Lower leg skin (tissue), 4 donors: ENCODE results near the gene RTCA. TPM values are rescaled to one million over a fixed set of nuclear protein-coding genes. Genes with fewer than 3 reads are reported as not detected.

Experiments used
- DNase-seq, 2 donors: peaks; one replicate each; pipeline ENCODE4 v3.0.0-alpha.2; 2019; ENCODE audit warnings: low spot score in 2 of 2
- H3K4me3 ChIP-seq: fragments of 200-600 bp; sonication (generic); 2 replicates; pipeline ENCODE4 v1.5.1; 2017; ENCODE audit warnings: mild to moderate bottlenecking, low read depth; ENCODE audit not compliant: poor library complexity, severe bottlenecking
- POLR2A ChIP-seq, 2 donors: fragments of 450-650 bp; IDR thresholded peaks; one replicate each; pipeline ENCODE4 v1.6.1; 2016 to 2017; ENCODE audit warnings: antibody characterized with exemption in 2 of 2, mild to moderate bottlenecking in 1 of 2, moderate library complexity in 1 of 2
- WGBS, 2 donors: methylation state at CpG; one replicate each; pipeline ENCODE4 v1.1.5; 2018; 5-methylcytosine and 5-hydroxymethylcytosine counted together
- intact Hi-C: fragments of 100-400 bp; cut with DNase I; formaldehyde crosslinking; loops from one replicate; pipeline ENCODE4 v1.15.0; 2023; ENCODE audit warnings: low total_unique reads
- microRNA counts, 2 donors: library from miRNA; unstranded; fragments of <30 nt; microRNA quantifications; one replicate each; lab custom pipeline; 2016
- microRNA-seq, 2 donors: library from miRNA; unstranded; fragments of <30 nt; microRNA quantifications; one replicate each; pipeline ENCODE4, GENCODE V29; 2016; ENCODE audit warnings: borderline replicate concordance in 2 of 2, borderline number of aligned reads in 1 of 2
- total RNA-seq, 4 donors: library from RNA; depleted of rRNA; stranded (reverse); fragments of >200 nt; gene quantifications; one replicate each; pipeline ENCODE4 v1.1.0, GENCODE V29; 2016
- TF ChIP-seq, protein P1 (sequence below), 3 donors: fragments of 450-650 bp; IDR thresholded peaks; one replicate each; pipeline ENCODE4 v1.5.1; 2016; ENCODE audit warnings: antibody characterized with exemption in 3 of 3, mild to moderate bottlenecking in 3 of 3, moderate library complexity in 2 of 3

The RTCA gene
- total RNA-seq, 4 donors from 2014 or later: 13.0 to 26.6 (median 17.1) TPM

DNA sequence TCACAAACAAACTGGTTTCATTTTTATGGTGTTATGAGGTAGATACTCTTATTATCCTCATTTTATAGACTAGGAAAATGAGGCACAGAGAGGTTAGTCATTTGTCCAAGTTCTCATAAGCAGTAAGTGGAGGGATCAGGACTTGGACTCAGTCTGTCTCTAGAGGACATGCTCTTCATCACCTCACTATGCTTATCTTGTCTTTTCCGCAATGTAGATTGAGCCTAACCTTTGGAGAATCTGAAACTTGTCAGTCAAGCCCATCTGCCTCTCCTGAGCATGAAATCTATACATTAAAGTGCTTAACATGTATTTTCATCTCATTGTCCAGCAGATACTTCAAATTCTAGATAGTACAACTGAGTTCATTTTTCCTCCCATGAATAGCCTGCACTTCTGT is 74.5 kb downstream of the RTCA start:
- TF ChIP-seq, protein P1, sequence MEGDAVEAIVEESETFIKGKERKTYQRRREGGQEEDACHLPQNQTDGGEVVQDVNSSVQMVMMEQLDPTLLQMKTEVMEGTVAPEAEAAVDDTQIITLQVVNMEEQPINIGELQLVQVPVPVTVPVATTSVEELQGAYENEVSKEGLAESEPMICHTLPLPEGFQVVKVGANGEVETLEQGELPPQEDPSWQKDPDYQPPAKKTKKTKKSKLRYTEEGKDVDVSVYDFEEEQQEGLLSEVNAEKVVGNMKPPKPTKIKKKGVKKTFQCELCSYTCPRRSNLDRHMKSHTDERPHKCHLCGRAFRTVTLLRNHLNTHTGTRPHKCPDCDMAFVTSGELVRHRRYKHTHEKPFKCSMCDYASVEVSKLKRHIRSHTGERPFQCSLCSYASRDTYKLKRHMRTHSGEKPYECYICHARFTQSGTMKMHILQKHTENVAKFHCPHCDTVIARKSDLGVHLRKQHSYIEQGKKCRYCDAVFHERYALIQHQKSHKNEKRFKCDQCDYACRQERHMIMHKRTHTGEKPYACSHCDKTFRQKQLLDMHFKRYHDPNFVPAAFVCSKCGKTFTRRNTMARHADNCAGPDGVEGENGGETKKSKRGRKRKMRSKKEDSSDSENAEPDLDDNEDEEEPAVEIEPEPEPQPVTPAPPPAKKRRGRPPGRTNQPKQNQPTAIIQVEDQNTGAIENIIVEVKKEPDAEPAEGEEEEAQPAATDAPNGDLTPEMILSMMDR (IDR thresholded peaks at IDR 0.05): no peak
- TF ChIP-seq POLR2A (IDR thresholded peaks at IDR 0.05): no peak
- intact Hi-C loops: no loop called here
- H3K4me3 ChIP-seq: no peak overlapping the region
- no peak for DNase-seq
- 95 to 97% methylated on average over 1 of the region's 1 CpG for WGBS, 2 donors

DNA sequence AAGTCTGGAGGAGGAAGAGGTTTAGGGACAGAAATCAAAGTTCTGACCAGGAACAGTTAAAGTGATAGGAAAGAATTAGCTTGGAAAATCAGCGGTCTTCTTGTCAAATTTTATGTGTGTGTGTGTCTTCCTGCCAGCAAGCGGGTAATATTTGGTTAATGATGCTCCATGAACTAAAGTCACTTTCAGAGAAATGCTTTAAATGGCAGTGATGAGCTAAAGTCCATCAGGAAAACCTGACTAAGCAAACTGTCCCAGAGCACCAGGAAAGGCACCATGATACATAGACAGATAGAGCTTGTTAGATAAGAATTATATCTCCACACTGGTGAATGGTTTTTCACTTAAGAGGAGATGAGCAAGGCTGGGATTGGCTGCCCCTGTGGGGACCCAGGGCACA is 76.3 kb downstream of the RTCA start:
- no peak for TF ChIP-seq POLR2A (IDR thresholded peaks at IDR 0.05)
- TF ChIP-seq, protein P1 (IDR thresholded peaks at IDR 0.05): no peak
- H3K4me3 ChIP-seq: no peak overlapping the region
- 89 to 92% methylated on average over 2 of the region's 2 CpGs for WGBS, 2 donors
- DNase-seq: no peak
- intact Hi-C loops: no loop called here

MicroRNA genes within 50 kb of the gene (microRNA counts, 767-probe panel; counts per million panel counts)
- 0 to 358 counts per million in 2 donors for microRNA hsa-miR-553 (lab: Ali Mortazavi, UCI)

Small RNAs within 50 kb of the gene (microRNA-seq; reads per million reads assigned to microRNA genes)
- gene MIR553: 0 reads per million in 2 donors

Other genes with a start within 250 kb of the RTCA start
- 1 to 10 TPM in 3 of 4 donors, under 1 TPM in 1; 0.84 to 2.7 (median 1.8) TPM for gene SASS6, start 133.3 kb upstream of the RTCA start, total RNA-seq
- 10 to 100 TPM; 10.3 to 43.5 (median 13.4) TPM for gene TRMT13, start 133.1 kb upstream of the RTCA start, total RNA-seq
- gene LRRC39, start 88.0 kb upstream of the RTCA start, total RNA-seq: 1 to 10 TPM in 3 of 4 donors, not detected in 1; 1.2 to 1.6 (median 1.2) TPM
- gene DBT, start 16.4 kb upstream of the RTCA start, total RNA-seq: 1 to 10 TPM; 6.4 to 9.9 (median 8.2) TPM
- 10 to 100 TPM; 13.5 to 15.4 (median 14.4) TPM for gene CDC14A, start 86.3 kb downstream of the RTCA start, total RNA-seq